ENCODE results near the gene SLC27A1. TPM values are rescaled to one million over a fixed set of nuclear protein-coding genes. Genes with fewer than 3 reads are reported as not detected.

SLC27A1 gene
- total and polyA plus RNA-seq, 2 experiments from 2014 or later, result 3.5 to 11.6 TPM

DNA sequence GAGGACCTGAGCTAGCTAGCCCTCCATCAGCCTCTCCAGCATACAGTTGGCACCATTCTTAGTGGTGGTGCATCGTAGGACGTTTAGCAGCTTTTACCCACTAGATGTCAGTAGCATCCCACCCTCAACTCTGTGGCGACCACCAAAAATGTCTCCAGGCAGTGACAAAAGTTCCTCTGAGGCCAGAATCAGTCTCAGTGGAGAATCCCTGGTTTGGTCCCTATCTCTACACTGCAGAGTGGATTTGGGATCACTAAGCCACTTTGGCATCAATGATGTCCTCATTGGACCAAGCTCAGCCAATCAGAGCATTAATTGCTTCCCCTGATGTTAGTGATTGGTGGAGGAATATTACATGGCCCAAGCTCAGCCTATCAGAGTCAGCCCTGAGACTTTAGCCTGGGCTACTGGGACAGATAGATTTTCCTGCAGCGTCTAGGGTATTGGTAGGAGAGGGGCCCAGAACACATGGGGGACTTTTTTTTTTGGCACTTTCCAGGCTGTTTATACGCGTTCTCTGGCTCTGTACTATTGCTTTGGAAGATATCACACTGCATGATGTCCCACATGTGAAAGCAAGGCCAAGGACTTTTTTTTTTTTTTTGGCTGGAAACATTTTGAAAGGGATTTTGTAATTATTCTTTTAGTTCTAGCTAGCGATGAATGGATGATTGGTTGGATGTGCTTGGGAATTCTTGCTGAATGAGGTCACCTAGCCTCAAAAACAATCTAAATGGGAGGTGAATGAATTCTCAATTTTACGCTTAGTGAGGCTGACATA is 28.9 kb upstream of the SLC27A1 start (continued):
- no peak for TF ChIP-seq CREB1 (CRISPR knock-in tag; IDR thresholded peaks at IDR 0.05; ENCODE audit: low read depth)
- no peak for TF ChIP-seq EZH2 (IDR thresholded peaks at IDR 0.05; ENCODE audit: low read depth, unreplicated experiment)
- TF ChIP-seq ZNF114 (CRISPR knock-in tag; IDR thresholded peaks at IDR 0.05), result no peak
- no peak for TF ChIP-seq POLR2AphosphoS5 (IDR thresholded peaks at IDR 0.05; ENCODE audit: low read depth)

- Mint-ChIP-seq H3K4me3 (no peak overlapping the region), H3K36me3 (ENCODE audit: low read depth) (no peaks in the 10 kb centered on the region), H3K4me1 (peaks cover 5% of the 10 kb centered on the region; the same call in 2 of the 3 replicates), H3K27me3 (ENCODE audit: insufficient read depth, low read depth, poor library complexity) (peaks cover 17% of the 10 kb centered on the region), H3K27ac (no peak overlapping the region), H3K9me3 (peaks cover 6% of the 10 kb centered on the region; the same call in 2 of the 3 replicates)
- H3F3A ChIP-seq (replicated peaks; ENCODE audit: low read depth), result no peaks in the 10 kb centered on the region
- H4K20me1 ChIP-seq (replicated peaks; ENCODE audit: insufficient read depth), result no peaks in the 10 kb centered on the region
- no peaks in the 10 kb centered on the region for H3K36me3 ChIP-seq (ENCODE audit: insufficient read depth)
- no peak overlapping the region for H2AFZ ChIP-seq
- no peak overlapping the region for H3K27ac ChIP-seq (ENCODE audit: low read depth)
- ATAC-seq, result no peak
- no peak overlapping the region for H3K4me3 ChIP-seq
- DNase-seq (ENCODE audit: low spot score), result no peak
- peaks cover 28% of the 10 kb centered on the region for H3K27me3 ChIP-seq (ENCODE audit: insufficient read depth)
- no peaks in the 10 kb centered on the region for H3K79me2 ChIP-seq (replicated peaks; ENCODE audit: insufficient read depth)
- H3K9me2 ChIP-seq (ENCODE audit: insufficient read depth), result no peaks in the 10 kb centered on the region
- no peak overlapping the region for H3K4me2 ChIP-seq
- no peaks in the 10 kb centered on the region for H3K4me1 ChIP-seq (ENCODE audit: insufficient read depth)
- TF ChIP-seq NANOG (IDR thresholded peaks at IDR 0.05; ENCODE audit: borderline replicate concordance), result no peak
- TF ChIP-seq STAT1 (IDR thresholded peaks at IDR 0.05; ENCODE audit: unreplicated experiment), result no peak
- TF ChIP-seq JUNB (IDR thresholded peaks at IDR 0.05; ENCODE audit: unreplicated experiment), result no peak
- TF ChIP-seq ZNF331 (CRISPR knock-in tag; IDR thresholded peaks at IDR 0.05; ENCODE audit: low read depth), result no peak
- no peak for TF ChIP-seq ZNF114 (CRISPR knock-in tag; IDR thresholded peaks at IDR 0.05)
- TF ChIP-seq CTCF (conservative IDR thresholded peaks at IDR 0.05; ENCODE audit: low read depth in 2 of 2), result no peak
- TF ChIP-seq ETS1 (IDR thresholded peaks at IDR 0.05), result no peak
- TF ChIP-seq, protein P1, sequence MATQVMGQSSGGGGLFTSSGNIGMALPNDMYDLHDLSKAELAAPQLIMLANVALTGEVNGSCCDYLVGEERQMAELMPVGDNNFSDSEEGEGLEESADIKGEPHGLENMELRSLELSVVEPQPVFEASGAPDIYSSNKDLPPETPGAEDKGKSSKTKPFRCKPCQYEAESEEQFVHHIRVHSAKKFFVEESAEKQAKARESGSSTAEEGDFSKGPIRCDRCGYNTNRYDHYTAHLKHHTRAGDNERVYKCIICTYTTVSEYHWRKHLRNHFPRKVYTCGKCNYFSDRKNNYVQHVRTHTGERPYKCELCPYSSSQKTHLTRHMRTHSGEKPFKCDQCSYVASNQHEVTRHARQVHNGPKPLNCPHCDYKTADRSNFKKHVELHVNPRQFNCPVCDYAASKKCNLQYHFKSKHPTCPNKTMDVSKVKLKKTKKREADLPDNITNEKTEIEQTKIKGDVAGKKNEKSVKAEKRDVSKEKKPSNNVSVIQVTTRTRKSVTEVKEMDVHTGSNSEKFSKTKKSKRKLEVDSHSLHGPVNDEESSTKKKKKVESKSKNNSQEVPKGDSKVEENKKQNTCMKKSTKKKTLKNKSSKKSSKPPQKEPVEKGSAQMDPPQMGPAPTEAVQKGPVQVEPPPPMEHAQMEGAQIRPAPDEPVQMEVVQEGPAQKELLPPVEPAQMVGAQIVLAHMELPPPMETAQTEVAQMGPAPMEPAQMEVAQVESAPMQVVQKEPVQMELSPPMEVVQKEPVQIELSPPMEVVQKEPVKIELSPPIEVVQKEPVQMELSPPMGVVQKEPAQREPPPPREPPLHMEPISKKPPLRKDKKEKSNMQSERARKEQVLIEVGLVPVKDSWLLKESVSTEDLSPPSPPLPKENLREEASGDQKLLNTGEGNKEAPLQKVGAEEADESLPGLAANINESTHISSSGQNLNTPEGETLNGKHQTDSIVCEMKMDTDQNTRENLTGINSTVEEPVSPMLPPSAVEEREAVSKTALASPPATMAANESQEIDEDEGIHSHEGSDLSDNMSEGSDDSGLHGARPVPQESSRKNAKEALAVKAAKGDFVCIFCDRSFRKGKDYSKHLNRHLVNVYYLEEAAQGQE (IDR thresholded peaks at IDR 0.05; ENCODE audit: unreplicated experiment), result no peak
- TF ChIP-seq POLR2AphosphoS5 (IDR thresholded peaks at IDR 0.05; ENCODE audit: low read depth), result no peak
Observed at GRCh38 chr19:17445526-17446165, 24.7 kb upstream of the SLC27A1 start.
